Measurements from ENCODE around the gene SPHKAP. TPM values are rescaled to one million over a fixed set of nuclear protein-coding genes. Genes with fewer than 3 reads are reported as not detected.
A peak's percentile ranks its signal among the peaks of the same experiment; 100 is the strongest.

The SPHKAP gene
- total and polyA plus RNA-seq, 11 donors, result 8.3 to 150 (median 70.2) TPM

DNA sequence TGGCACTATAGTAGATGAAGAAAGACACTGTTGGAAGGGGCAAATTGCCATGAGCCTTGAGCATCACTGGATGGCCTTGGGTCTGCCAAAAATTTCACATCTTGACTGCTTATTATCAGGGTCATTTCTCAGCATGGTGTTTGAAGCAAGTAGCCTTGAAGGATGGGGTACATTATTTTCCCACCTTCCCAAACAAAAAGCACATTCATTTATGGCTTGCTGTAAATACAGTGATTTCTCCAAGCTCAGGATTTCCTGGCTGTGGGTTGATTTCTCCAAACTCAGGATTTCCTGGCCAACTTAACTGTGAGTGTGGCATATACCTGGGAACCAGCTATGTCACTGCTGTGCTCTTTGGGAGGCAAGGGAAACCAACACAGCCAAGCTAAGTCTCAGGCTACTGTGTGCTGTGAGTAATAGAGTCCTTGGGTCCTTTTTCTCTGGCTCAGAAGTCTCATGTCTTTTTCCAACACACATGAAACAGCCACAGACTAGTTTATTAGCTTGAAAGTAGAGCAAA lies 116.6 kb downstream of the SPHKAP start:
- intact Hi-C loops (cut with DNase I), result no loop called here
- no peaks in the 10 kb centered on the region for H3K9me3 ChIP-seq
- DNase-seq (no peak), ATAC-seq (no peak)
- TF ChIP-seq POLR2A (IDR thresholded peaks at IDR 0.05), result no peak
- TF ChIP-seq, protein P1, sequence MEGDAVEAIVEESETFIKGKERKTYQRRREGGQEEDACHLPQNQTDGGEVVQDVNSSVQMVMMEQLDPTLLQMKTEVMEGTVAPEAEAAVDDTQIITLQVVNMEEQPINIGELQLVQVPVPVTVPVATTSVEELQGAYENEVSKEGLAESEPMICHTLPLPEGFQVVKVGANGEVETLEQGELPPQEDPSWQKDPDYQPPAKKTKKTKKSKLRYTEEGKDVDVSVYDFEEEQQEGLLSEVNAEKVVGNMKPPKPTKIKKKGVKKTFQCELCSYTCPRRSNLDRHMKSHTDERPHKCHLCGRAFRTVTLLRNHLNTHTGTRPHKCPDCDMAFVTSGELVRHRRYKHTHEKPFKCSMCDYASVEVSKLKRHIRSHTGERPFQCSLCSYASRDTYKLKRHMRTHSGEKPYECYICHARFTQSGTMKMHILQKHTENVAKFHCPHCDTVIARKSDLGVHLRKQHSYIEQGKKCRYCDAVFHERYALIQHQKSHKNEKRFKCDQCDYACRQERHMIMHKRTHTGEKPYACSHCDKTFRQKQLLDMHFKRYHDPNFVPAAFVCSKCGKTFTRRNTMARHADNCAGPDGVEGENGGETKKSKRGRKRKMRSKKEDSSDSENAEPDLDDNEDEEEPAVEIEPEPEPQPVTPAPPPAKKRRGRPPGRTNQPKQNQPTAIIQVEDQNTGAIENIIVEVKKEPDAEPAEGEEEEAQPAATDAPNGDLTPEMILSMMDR (IDR thresholded peaks at IDR 0.05), result no peak
- no peak overlapping the region for H3K27ac ChIP-seq
- no peak overlapping the region for H3K4me3 ChIP-seq
- peaks cover 0 to 7% (median 0%) of the 10 kb centered on the region in 12 donors for H3K4me1 ChIP-seq
- no peaks in the 10 kb centered on the region for H3K36me3 ChIP-seq
- no peaks in the 10 kb centered on the region for H3K27me3 ChIP-seq

DNA sequence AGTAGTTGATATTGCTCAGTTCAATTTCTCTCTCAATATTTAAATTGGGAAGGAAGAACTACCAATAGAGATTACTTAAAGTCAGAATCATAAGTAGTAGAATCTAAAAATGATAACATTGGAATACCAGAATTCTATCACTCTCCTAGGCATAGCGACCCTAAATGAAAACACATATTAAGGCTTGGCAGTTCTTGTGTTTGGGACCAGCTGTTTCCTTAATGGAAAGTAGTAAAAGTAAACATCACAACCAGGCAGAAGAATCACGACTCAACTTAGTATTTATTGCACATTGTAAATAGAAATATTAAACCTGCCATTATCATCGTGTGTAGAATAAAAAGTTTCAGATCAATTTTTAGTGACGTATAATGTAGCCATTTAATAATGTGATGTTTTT lies 117.5 kb downstream of the SPHKAP start:
- intact Hi-C loops (cut with DNase I), result no loop called here
- Histone ChIP-seq H3K9me3 (no peaks in the 10 kb centered on the region), H3K27me3 (no peaks in the 10 kb centered on the region), H3K4me3 (no peak overlapping the region), H3K27ac (no peak overlapping the region), H3K4me1 (peaks cover 0 to 14% (median 0%) of the 10 kb centered on the region in 12 donors), H3K36me3 (no peaks in the 10 kb centered on the region)
- DNase-seq (no peak), ATAC-seq (no peak)
- TF ChIP-seq POLR2A (IDR thresholded peaks at IDR 0.05), result no peak
- TF ChIP-seq, protein P1 (IDR thresholded peaks at IDR 0.05), result no peak
- 68 to 79% (median 76%) methylated on average over 4 of the region's 4 CpGs for WGBS, 4 donors

GRCh38 chr2:228063558-228063957 lies 117.9 kb downstream of the SPHKAP start:
- intact Hi-C loops (cut with DNase I), result no loop called here
- WGBS, 4 donors, result 23 to 54% (median 33%) methylated on average over 1 of the region's 1 CpG
- H3K4me1 ChIP-seq, result peaks cover 0 to 19% (median 0%) of the 10 kb centered on the region in 12 donors
- H3K27me3 ChIP-seq, result no peaks in the 10 kb centered on the region
- TF ChIP-seq POLR2A (IDR thresholded peaks at IDR 0.05), result no peak
- TF ChIP-seq, protein P1 (IDR thresholded peaks at IDR 0.05), result no peak
- H3K36me3 ChIP-seq, result no peaks in the 10 kb centered on the region
- H3K27ac ChIP-seq, result no peak overlapping the region
- no peaks in the 10 kb centered on the region for H3K9me3 ChIP-seq
- no peak overlapping the region for H3K4me3 ChIP-seq
- DNase-seq (no peak), ATAC-seq (no peak)

- Histone ChIP-seq H3K27ac (peak overlapping the region in 2 of 12 donors; percentile 20 to 41), H3K36me3 (no peaks in the 10 kb centered on the region), H3K4me3 (no peak overlapping the region), H3K27me3 (no peaks in the 10 kb centered on the region), H3K9me3 (no peaks in the 10 kb centered on the region), H3K4me1 (peaks cover 0 to 32% (median 0%) of the 10 kb centered on the region in 12 donors)
- TF ChIP-seq, protein P1 (IDR thresholded peaks at IDR 0.05), result no peak
- no peak for TF ChIP-seq POLR2A (IDR thresholded peaks at IDR 0.05)
- 37 to 56% (median 52%) methylated on average over 2 of the region's 2 CpGs for WGBS, 4 donors
- intact Hi-C loops (cut with DNase I), result loop anchor here in 4 of 10 donors (5.0 to 10.0 kb wide), 6 partner anchors 105 to 593 kb away; no protein-coding TSS in a partner anchor
- DNase-seq, result no peak
- ATAC-seq, result peak; percentile 70 to 87 (median 76)
Observed at GRCh38 chr2:228059735-228060134, 121.8 kb downstream of the SPHKAP start.
